ENCODE results near the gene MTA1. TPM values are rescaled to one million over a fixed set of nuclear protein-coding genes. Genes with fewer than 3 reads are reported as not detected.

Gene MTA1
- total RNA-seq, 1 donor from 2014 or later = 64.1 TPM

DNA sequence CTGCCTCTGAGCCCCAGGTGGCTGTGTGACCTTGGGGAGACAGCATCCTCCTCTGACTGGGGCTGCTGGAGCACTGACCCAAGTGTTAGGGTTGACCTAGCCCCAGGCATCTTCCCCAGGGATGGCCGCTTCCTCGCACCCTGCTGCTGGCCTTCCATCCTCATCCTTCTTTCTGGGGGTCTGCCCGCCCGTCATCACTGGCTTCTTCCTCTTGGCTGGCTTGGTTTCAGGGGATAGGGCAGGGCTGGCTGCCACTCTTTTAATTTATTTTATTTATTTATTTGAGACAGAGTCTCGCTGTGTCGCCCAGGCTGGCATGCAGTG is 74.9 kb downstream of the MTA1 start:
- no peak for DNase-seq (ENCODE audit: low read depth)
- TF ChIP-seq, protein P1, sequence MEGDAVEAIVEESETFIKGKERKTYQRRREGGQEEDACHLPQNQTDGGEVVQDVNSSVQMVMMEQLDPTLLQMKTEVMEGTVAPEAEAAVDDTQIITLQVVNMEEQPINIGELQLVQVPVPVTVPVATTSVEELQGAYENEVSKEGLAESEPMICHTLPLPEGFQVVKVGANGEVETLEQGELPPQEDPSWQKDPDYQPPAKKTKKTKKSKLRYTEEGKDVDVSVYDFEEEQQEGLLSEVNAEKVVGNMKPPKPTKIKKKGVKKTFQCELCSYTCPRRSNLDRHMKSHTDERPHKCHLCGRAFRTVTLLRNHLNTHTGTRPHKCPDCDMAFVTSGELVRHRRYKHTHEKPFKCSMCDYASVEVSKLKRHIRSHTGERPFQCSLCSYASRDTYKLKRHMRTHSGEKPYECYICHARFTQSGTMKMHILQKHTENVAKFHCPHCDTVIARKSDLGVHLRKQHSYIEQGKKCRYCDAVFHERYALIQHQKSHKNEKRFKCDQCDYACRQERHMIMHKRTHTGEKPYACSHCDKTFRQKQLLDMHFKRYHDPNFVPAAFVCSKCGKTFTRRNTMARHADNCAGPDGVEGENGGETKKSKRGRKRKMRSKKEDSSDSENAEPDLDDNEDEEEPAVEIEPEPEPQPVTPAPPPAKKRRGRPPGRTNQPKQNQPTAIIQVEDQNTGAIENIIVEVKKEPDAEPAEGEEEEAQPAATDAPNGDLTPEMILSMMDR (conservative IDR thresholded peaks at IDR 0.05; ENCODE audit: low read depth, low read length) = no peak
- H3K4me3 ChIP-seq (ENCODE audit: low read depth, low read length) = no peak overlapping the region

DNA sequence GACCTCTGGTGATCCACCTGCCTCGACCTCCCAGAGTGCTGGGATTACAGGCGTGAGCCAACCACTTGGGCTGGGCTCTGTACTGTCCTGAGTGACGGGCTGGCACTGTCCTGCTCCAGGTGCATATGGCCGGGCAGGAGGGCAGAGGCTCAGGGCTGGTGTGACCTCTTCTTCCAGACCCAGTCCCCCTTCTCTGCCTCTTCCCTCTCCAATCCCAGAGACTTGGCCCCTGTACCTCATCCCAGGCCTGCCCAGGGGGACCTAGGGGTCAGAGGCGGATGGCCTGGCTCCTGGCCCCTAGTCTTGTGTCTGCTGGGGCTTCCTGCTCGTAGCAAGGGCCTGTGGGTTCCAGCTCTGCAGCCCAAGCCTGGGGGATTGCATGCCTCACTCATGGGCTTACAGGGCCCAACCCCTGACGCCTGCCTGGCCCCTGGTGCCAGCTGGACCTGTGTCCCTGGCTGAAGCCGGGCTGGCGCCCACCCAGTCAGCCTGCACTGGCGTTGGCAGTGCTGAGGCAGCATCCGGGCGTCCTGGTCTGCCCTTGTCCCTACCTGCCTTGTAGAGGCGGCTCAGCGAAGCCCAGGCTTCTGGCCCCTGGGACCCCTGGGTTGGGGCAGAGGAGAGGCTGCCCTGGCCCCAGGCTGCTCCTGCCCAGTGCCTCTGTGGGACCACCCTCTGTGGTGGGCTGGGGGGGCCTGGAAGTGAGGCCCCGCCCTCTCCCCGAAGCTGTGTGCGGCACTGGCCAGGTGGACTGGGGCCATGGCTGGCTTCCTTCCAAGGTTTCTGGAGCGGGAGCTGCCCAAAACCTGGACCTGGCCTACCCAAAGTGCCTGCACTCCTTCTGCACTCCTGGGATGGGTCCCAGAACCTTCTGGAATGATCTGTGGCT is 75.7 kb downstream of the MTA1 start:
- no peak for DNase-seq (ENCODE audit: low read depth)
- no peak overlapping the region for H3K4me3 ChIP-seq (ENCODE audit: low read depth, low read length)
- TF ChIP-seq, protein P1 (conservative IDR thresholded peaks at IDR 0.05; ENCODE audit: low read depth, low read length) = no peak

DNA sequence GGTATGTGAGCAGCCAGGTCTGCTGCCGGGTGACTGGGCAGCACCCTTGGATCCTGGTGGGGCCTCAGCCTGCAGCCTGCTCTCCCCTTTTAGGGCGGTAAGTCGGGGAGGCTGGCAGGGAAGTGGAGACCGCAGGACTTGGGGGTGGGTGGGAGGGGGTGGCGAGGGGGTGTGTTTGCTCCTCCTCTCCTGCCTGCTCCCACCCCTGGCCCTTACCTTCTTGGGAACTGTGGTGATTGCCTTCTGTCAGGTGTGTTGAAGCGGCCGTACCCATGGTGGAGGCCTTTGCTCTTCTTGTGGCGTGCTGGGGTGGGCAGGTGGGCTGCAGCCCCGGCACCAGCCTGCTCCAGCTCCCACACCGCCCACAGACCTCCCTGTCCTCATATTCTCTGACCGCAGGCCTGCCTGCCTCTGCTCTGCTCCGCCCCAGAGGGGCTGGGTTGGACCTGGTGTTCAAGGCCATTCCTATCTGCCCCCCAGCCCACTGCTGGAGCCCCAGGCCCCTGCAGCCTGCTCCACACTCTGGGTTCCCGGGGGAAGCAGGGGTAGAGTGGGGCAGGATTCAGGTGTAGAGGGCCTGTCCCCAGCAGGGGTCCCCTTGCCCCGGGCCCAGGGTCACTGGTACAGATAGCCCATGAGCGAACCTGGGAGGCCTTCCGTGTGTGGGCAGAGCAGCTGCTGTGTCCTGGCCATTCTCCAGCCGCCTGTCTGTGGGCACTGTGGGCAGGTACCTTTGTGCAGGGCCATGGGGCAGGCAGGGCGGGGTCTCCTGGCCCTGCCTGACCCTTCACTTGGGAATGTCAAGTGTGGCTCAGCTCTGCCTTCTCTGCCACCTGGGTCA is 76.6 kb downstream of the MTA1 start:
- no peak for DNase-seq (ENCODE audit: low read depth)
- no peak overlapping the region for H3K4me3 ChIP-seq (ENCODE audit: low read depth, low read length)
- TF ChIP-seq, protein P1 (conservative IDR thresholded peaks at IDR 0.05; ENCODE audit: low read depth, low read length) = no peak

DNA sequence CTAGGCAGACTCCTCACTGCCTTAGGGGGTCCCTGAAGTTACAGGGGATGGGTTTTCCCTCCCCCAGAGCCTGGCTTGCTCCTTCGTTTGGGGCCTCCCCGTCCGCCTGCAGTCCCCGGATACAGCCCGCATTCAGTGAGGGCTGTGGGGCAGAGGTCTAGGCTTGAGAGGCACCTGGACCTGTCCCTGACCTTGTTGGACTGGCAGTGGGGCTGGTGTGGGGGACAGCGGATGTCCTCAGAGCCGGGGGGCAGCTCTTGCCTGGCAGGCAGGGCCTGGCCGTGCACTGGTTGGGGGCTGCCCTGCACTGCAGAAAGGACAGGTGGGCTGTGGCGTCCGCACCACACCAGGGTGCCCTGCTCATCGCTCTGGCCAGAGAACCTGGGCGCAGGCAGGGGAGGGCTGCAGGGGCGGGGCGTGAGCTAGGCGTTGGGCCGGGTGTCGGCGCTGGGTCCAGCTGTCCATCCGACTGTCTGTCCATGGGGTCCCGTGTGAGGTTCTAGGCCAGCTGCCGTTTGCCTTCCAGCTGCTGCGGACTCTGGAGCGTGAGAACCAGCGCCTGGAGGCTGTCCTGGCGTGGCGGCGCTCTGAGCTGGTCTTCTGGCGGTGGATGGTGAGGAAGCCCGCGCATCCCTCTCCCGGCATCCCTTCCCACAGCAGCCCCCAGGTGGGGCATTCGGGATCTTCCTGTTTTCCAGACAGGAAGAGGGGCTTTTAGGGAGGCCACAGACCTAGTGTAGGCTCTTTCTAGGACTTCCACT is 77.4 kb downstream of the MTA1 start:
- DNase-seq (ENCODE audit: low read depth) = no peak
- H3K4me3 ChIP-seq (ENCODE audit: low read depth, low read length) = no peak overlapping the region
- TF ChIP-seq, protein P1 (conservative IDR thresholded peaks at IDR 0.05; ENCODE audit: low read depth, low read length) = no peak

DNA sequence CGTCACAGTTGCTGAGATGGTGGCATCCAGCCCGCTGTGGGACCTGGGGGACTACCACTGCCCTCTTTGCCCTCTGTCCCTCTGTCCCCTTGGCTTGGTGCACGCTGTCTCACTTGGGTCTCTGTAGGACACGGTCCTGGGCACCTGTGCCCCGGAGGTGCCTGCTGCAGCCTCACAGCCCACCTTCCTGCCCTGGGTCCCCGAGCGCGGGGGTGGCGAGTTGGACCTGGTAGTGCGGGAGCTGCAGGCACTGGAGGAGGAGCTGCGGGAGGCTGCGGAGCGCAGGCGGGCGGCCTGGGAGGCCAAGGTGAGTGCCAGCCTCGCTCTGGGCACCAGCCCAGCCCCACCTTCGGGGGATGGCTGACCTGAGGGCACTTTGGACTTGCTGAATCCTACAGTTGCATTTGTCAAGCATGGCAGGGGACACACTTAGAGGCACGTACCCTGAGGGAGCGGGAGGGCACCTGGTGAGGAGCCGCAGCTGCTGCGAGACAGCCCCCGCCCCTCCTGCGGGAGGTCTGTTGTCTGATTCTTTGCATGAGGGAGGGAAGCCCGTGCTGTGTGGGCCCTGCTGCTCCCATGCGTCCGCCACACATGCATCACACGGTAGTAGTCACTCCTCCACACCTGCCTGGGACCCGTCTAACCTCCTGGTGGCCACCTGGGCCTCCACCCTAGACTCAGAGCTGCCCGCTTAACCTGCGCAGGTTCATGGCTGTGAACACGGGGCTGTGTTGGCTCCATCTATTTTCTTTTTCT is 78.2 kb downstream of the MTA1 start:
- no peak for DNase-seq (ENCODE audit: low read depth)
- TF ChIP-seq, protein P1 (conservative IDR thresholded peaks at IDR 0.05; ENCODE audit: low read depth, low read length) = no peak

More for the DNA sequence above, 78.2 kb downstream of the MTA1 start:
- no peak overlapping the region for H3K4me3 ChIP-seq (ENCODE audit: low read depth, low read length)
